Kidney glomerular epithelial cell (primary cell): Measurements from ENCODE around the gene CSNK2A1.
"Not testable (repeated sequence)": the region's sequence is repeated elsewhere in the genome, so short reads cannot be mapped to it uniquely, and the experiment has no call there.

Experiments used
- DNase-seq: peaks from one replicate; lab custom pipeline; 2025; lab: John Stamatoyannopoulos, UW

The CSNK2A1 gene

DNA sequence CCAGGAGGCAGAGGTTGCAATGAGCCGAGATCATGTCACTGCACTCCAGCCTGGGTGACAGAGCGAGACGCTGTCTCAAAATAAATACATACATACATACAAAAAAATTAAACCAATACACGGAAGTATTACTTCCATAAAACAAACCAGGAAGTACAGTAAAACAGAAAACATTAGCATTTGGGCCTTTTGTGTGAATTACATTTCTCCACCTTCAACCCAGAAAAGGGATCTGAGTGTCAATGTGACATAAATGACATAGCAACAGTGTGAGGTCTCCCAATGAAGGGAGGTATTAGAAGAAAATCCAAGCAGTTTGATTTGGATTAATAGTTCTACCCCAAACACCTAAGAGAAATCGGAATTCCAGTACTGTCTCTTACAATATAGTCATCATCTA lies 10.1 kb downstream of the CSNK2A1 start:
- DNase-seq = no peak

DNA sequence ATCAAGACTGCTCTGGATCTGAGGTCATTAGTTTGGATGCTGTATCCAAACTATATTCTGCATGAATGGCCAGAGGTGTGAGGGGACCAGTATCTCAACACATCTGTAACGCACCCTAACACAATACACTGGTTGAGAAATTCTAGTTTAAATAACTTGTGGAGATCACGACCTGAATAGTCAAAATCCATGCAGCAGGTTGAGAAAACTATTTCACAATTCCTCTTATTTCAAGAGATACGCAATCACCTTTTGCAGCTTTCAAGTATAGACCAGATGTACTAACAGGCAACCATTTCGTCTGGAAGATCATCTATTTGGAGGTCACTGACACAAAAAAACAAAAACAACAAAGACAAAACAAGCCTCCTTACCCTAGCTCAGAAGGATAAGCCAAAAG lies 11.1 kb downstream of the CSNK2A1 start:
- DNase-seq = no peak

DNA sequence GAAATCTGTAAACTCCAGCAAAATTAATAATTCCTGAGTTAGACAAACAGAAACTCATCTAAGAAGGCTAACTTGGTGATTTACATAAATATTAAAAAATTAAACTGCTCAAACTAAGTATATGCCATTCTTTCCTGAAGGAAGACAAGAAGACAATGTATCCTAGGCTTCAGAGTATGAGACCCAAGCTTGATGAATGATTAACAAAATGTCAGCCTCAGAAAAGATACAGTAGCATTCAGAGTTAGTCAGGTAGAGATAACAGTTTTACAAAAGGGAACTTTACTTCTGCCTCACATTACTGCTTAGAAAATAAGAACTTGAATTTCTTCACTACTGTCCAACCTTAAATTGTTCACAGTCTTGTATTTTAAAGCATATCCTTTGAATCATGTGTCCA lies 12.0 kb downstream of the CSNK2A1 start:
- DNase-seq = peak; percentile 57

DNA sequence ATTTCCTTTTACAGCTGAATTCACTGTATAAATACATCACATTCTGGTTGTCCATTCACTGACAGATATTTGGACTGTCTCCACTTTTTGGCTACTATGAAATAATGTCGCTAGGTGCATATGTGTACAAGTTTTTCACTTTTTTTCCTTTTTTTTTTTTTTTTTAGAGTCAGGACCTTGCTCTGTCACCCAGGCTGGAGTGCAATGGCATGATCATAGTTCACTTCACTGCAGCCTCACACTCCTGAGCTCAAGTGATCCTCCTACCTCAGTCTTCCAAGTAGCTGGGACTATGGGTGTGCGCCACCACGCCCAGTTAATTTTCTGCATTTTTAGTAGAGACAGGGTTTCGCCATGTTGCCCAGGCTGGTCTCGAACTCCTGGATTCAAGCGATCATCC lies 13.3 kb downstream of the CSNK2A1 start:
- DNase-seq = no peak

DNA sequence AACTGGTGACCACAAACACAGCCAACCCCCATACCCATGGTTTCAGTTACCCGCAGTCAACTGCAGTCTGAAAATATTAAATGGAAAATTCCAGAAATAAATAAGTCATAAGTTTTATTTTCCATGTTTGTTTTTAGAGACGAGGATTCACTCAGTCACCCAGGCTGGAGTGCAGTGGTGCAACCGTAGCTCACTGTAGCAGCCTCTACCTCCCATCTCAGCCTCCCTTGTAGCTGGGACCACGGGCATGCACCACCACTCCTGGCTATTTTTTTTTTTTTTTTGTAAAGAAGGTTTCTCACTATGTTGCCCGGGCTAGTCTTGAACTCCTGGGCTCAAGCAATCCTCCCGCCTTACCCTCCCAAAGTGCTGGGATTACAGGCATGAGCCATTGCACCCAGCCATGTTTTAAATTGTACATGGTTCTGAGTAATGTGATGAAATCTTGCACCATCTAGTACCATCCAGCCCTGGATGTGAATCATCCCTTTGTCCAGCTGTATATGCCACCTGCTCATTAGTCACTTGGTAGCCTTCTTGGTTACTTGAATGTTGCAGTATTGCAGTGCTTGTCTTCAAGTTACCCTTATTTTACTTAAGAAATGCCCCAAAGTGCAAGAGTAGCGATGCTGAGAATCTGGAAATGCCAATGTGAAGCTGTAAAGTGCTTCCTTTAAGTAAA lies 14.5 kb downstream of the CSNK2A1 start:
- peak; percentile 74 for DNase-seq

DNA sequence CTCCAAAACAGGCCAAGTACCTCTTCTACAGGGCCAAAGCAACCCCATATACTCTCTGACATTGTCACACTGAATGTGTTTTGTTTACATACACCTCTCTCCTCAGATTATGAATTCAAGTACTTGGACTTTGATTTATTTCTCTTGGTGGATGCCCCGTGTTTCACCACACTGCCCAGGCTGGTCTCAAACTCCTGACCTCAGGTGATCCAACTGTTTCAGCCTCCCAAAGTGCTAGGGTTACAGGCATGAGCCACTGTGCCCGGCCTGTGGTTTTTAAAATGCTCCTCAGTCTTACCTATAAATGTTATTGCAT lies 16.1 kb downstream of the CSNK2A1 start:
- no peak for DNase-seq

DNA sequence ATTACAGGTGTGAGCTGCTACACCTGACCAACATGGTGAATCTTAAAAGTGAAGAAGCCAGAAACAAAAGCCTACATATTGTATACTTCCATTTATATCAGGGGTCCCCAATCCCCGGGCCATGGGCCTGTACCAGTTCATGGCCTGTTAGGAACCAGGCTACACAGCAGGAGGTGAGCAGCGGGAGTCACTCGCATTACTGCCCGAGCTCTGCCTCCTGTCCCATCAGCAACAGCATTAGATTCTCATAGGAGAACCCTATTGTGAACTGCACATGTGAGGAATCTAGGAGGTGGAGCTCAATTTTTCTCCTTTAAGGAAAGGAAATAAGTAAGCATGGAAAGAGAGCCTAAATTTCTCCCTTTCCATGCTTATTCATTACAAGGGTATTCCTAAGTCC lies 21.7 kb downstream of the CSNK2A1 start:
- no peak for DNase-seq

DNA sequence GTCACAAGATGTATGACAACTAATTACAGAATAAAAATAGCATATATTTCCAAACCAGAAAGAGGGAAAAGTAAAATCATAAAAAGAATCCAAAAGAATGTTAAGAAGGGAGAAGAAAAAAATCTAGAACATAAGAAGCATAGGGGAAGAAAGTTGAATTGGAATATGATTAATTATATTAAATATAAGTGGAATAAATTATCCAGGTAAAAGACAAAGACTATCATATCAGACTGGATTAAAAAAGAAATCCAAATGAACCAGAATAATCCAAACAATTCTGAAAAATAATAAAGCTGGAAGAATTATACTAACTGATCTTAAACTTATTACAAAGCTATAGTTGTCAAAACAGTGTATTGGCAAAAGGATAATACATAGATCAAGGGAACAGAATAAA lies 23.6 kb downstream of the CSNK2A1 start:
- no peak for DNase-seq

DNA sequence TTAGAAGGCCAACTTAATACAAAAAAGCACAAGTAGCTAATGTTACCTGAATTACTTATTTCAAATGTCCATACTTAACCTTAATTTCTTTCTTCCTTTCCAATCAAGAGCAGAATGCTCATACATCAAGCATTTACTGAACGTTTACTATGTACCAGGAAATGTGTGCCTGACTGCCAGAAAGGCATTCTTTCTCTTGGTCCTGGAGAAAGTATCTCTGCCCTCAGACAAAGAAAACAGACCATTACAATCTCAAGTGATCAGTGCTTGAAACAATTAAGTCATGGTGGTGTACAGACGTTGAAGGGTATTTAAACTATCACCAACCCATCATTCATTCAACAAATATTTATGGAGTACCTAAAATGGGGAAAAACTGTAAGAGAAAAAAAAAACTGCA lies 26.4 kb downstream of the CSNK2A1 start:
- no peak for DNase-seq

DNA sequence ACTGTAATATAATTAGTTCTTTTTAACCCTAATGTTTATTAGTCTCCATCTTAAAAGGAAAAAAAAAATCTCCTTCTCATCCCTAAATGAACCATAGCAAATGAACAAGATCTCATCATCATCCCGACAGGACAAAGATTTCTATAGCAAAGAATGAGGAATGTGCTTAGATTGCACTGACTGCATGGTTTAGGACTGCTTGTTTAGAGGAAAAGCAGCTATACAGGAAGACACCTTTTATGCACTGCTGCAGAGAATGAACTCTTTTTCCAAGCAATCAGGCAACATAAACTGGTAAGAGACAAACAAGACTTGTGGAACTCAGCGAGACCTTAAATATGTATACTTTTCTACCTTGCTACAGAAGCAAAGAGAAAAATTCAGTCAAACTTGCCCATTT lies 26.8 kb downstream of the CSNK2A1 start:
- DNase-seq = no peak

DNA sequence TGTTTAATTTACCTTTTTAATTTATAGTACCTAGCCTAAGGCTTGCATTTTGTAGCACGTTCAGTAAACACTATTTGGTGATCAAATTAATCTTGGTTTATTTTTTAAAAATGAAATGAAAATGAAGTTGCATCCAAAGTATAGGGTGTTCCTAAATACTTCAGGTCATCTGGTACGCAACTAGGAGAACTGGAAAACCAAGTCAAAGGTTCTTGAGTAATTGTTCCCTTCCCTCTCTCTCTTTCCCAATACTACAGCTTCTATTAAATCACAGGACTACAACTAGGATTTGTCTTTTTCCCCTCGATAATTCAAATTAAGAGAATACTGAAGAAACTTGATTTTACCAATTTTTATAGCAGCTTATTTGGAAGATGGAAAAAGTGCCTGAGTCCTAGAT lies 27.9 kb downstream of the CSNK2A1 start:
- DNase-seq = no peak

DNA sequence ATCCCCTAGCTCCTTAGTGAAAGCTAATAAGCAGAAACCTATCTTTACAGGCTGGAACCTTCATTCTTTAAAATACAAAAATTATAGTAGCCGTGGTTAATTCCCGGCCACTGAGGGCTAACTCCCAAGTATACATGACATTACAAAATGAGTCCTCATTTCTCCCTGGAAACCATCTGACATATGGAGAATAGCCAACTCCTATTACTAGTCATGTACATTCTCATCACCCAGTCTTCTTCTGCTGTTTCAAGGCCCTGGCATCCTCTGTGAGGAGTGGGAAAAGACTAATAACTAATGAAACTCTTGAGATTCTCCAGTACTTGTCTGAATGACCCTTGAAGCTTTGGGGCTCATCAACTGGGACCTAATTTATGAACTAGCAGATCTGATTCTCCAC lies 30.2 kb downstream of the CSNK2A1 start:
- no peak for DNase-seq

DNA sequence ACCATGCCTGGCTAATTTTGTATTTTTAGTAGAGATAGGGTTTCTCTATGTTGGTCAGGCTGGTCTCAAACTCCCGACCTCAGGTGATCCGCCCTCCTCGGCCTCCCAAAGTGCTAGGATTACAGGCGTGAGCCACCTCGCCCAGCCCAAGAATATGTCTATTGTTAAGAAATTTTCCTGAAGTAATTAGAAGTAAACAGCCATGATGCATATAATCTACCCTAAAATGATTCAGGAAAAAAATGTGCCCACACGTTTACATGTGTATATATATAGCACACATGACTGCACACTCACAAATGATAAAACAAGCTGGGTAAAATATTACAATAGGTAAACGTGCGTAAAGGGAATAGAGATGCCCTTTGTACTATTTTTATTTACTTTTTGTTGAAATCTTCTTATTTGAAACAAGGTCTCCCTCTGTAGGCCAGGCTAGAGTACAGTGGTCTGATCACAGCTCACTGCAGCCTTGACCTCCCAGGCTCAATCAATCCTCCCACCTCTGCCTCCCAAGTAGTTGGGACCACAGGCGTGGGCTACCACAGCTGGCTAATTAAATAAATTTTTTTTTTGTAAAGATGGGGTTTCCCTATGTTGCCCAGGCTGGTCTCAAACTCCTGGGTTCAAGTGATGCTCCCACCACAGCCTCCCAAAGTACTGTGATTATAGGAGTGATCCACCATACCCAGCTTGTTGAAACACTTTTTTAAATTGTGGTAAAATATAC lies 33.1 kb downstream of the CSNK2A1 start:
- DNase-seq = not testable (repeated sequence)

DNA sequence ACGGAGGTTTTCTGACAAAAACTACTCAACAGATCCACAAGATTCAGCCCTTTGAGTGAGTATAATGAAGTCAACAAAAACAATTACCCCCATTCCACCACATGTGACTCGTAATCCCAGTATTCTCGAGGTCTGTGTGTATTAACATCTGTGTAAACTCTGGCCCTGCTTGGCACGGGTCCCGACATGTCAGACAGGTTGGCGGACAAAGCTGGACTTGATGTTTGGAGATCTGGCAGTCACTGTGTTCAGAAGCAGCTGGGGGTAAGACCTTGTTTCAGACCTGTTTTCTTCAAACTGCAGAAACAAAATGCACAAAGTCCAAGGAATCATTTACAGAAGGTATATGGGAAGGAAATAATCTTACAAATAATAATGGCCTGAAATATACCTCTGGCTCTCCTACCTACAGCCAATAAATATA lies 35.2 kb downstream of the CSNK2A1 start:
- not testable (repeated sequence) for DNase-seq

DNA sequence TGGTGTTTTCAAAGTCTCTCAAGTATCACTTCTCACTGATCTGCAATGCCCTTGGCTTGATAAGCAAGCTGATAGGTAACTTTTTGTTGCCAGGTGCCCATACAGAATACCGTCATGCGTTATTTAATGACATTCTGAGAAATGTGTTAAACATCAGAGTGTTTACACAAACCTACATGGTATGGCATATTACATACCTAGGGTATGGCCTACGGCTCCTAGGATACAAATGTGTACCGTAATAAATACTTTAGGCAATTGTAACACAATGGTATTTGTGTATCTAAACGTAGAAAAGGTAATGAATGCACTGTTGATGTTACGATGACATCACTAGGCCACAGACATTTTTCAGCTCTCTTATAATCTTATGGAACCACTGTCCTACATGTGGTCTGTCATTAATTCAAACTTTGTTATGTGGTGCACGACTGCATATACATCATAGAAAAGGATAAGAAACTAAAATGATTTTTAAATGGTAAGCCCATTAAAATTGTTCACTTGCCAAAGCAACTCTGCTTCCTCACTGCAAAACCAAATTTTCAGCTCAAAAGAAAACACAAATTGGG lies 35.7 kb downstream of the CSNK2A1 start:
- no peak for DNase-seq

DNA sequence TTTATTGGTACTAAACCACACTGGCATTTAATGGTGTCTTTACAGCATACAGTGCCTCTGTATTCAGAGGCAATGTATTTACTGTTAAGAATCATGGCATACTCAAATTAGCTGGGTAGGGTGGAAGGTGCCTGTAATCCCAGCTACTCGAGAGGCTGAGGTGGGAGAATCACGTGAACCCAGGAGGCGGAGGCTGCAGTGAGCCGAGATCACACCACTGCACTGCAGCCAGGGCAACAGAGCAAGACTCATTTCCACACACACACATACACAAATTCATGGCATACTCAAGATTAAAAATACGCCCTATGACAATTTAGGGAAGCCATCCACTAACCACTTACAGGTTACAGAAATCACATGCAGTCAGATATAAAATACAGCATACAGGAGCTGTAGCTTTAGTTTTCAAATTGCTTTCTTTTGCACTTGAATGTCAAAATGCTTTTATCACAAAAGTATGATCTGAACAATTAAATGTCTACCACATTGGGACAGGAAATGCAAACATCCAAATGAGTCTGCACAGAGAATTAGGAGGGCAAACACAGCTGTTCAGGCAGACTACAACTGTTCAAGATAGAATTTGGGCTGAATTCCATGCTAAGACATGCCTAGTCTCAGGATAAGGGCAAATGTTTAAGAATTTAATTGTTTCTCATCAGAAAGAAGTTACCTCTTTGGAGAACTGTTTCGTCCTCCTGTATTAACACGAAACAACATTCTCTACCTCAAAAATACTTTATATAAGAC lies 36.4 kb downstream of the CSNK2A1 start:
- DNase-seq = no peak

DNA sequence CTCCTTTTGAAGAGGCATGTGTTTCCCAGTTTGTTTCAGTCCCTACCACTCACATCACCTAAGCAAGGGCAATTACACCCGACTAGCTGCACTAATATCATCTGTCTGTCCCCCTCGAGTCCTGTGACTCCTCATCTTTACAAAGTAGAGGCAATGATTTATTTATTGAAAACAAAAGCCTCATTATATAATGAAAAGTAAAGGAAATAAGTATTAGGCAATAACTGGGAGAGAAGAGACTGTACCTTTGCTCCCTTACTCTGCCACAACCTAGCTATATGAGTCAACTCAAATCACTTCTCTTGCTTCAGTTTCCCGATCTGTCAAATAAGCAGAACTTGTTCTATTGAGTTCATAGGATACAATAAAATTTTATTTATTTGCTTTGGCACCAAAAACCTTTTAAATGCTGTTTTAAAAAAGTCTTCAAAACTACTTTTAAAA lies 38.9 kb downstream of the CSNK2A1 start:
- DNase-seq = no peak

DNA sequence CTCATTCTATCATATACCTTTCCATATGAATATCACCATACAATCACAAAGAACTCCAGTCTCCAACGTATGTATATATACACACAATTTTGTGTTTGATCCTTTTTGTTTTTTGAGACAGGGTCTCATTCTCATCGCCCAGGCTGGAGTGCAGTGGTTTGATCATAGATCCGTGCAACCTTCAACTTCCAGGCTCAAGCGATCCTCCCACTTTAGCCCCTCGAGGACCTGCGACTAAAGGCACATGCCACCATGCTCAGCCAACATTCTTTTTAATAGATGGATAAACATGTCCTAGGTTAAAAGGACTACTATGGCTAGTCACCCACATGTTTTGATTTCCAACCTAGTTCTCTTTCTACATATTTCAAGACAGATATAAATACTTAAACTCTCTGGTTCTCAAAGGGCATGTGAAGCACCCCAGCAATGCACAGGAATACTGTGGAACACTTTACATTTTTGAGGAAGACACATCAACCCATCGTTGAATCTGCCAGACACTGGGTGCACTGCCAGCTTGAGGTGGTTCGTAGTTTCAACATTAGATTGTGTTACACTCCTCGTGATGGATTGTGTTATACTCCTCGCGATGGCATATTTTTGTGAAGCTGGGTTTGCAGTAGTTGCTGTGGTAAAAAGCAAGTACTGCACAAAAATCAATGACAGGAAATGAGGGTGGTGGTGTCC lies 40.4 kb downstream of the CSNK2A1 start:
- no peak for DNase-seq

DNA sequence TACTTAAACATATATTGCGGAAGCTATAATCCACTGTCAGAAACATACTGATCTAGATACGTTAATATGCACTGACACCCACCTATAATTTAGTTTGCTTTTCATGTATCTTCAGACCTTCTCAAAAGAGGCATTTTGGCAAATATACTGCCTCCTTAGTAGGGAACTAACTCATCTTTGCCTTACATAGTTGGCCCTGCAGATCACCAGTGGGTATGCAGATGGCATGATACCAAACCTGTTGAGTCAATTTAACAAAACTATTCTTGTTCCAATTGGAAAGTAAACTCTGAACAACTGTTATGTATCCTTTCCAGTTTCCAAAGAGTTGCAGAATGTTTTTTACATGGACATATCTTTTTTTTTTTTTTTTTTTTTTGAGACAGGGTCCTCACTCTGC lies 45.6 kb downstream of the CSNK2A1 start:
- DNase-seq = no peak

DNA sequence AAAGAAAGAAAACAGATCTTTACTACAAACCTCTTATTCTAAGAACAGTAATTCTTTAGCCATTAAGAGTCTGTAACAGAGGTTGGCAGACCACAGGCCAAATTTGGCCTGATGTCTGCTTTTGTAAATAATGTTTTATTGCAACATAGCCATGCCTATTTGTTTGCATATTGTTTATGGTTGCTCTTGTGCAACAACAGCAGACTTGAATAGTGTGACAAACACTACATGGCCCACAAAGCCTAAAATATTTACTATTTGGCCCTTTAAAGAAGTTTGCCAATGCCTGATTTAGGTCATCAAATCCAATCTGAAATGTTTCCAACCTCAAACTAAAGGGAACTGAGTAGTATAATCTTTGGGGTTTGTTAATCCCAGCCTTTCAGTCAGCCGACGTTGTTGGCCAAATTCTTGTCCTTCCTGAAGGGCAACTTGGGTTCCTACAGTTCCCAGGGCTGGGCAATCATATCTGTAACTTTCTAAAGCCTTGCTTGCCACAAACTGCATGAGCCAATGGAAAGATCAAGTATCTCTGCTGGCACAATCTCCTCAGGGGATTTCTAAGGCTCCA lies 47.4 kb downstream of the CSNK2A1 start:
- no peak for DNase-seq

DNA sequence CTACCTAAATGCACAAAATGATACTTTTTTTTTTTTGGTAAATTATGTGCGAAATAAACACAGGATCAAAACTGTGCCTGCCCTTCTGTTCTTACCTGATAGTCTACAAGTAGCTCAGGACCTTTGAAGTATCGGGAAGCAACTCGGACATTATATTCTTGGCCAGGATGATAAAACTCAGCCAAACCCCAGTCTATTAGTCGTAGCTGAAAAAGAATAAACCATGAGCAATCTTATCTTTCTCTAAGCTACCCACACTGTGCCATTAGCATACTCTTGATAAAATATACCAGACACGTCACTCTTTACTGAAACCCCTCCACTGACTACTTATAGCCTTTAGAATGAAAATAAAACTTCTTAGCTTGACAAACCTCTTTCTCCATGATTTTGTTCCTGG lies 51.4 kb downstream of the CSNK2A1 start:
- no peak for DNase-seq

DNA sequence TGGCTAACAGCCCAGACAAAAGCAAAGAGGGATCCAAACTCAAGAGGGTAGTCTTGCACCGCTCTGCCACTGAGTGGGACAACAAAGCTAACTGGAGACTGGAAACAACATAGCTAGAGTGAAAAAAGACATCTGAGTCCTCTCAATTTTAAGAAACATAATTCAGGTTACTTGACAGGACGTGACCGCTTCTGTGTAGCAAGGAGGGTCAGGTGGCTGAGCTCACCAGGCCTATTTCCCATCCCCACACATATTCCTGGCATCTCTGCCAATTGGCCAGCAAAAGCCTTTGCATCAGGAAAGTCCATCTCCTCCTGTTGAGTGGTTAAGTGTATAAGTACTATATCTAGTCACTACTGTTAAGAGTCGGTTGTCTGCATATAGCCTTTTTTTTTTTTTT lies 55.9 kb downstream of the CSNK2A1 start:
- no peak for DNase-seq
